Heart right ventricle (tissue), 16 donors: Measurements from ENCODE around the gene HLA-DRB1. TPM values are rescaled to one million over a fixed set of nuclear protein-coding genes. Genes with fewer than 3 reads are reported as not detected.

Experiments
- ATAC-seq, 8 donors: fragments of 200-7000 bp; cut with Tn5 transposase; one replicate each; pipeline ENCODE4 v1.9.1; 2020; ENCODE audit warnings: mild to moderate bottlenecking in 8 of 8, moderate library complexity in 8 of 8, moderate number of reproducible peaks in 1 of 8
- DNase-seq, 2 donors: peaks; one replicate each; pipeline ENCODE4 v3.0.0-alpha.2; 2020
- H3K27ac ChIP-seq, 10 donors: fragments of 200-600 bp; sonication (generic) in 2 of 10; one replicate each; pipeline versions ENCODE4 v1.5.0 to v1.8.0; 2020 to 2022; ENCODE audit warnings: mild to moderate bottlenecking in 3 of 10
- H3K27me3 ChIP-seq, 7 donors: fragments of 200-600 bp; one replicate each; pipeline ENCODE4 v1.8.0; 2021 to 2022; ENCODE audit warnings: mild to moderate bottlenecking in 2 of 7
- H3K36me3 ChIP-seq, 9 donors: fragments of 200-600 bp; sonication (generic) in 1 of 9; one replicate each; pipeline versions ENCODE4 v1.5.0 to v1.8.0; 2020 to 2022; ENCODE audit warnings: mild to moderate bottlenecking in 2 of 9
- H3K4me1 ChIP-seq, 9 donors: fragments of 200-600 bp; sonication (generic) in 1 of 9; one replicate each; pipeline versions ENCODE4 v1.5.0 to v1.8.0; 2020 to 2022; ENCODE audit warnings: mild to moderate bottlenecking in 4 of 9
- H3K4me3 ChIP-seq, 10 donors: fragments of 200-600 bp; sonication (generic) in 2 of 10; one replicate each; pipeline versions ENCODE4 v1.5.0 to v1.8.0; 2020 to 2022; ENCODE audit warnings: mild to moderate bottlenecking in 7 of 10, moderate library complexity in 2 of 10
- H3K9me3 ChIP-seq, 11 donors: fragments of 200-600 bp in 10 of 11; sonication (generic) in 2 of 11; one replicate each; pipeline versions ENCODE4 v1.5.0 to v1.8.0; 2013 to 2022; ENCODE audit warnings: mild to moderate bottlenecking in 2 of 11, control low read depth in 1 of 11, moderate library complexity in 1 of 11
- WGBS, 2 donors: extraction: QIAGEN DNeasy Blood & Tissue Kit; methylation state at CpG; one replicate each; pipeline ENCODE4 v1.1.7; 2013; ENCODE audit warnings: inconsistent platforms in 1 of 2; 5-methylcytosine and 5-hydroxymethylcytosine counted together
- intact Hi-C, 10 donors: fragments of 100-400 bp; cut with DNase I; formaldehyde crosslinking; loops; one replicate each; pipeline versions ENCODE4 v1.11.1 to v1.14.2; 2022
- polyA plus RNA-seq, 2 donors: library from polyadenylated mRNA; stranded (reverse); fragments of 200-250 nt; gene quantifications; one replicate each; pipeline ENCODE4 v1.2.3, GENCODE V29; 2013
- total RNA-seq, 10 donors: library from RNA; stranded (reverse); fragmentation: NEBNext Ultra II Directional in 3 of 10; extraction: Animal tissue kit (Norgen Biotek cat#: 25700) in 3 of 10; gene quantifications; one replicate each; pipeline versions ENCODE4 v1.2.1 to v1.2.4, GENCODE V29; 2021 to 2023
- TF ChIP-seq, protein P1 (sequence below), 9 donors: fragments of 200-600 bp; sonication (generic) in 2 of 9; IDR thresholded peaks; one replicate each; pipeline versions ENCODE4 v1.5.0 to v1.8.0; 2021 to 2022; ENCODE audit warnings: antibody characterized with exemption in 9 of 9, mild to moderate bottlenecking in 5 of 9, moderate library complexity in 1 of 9
- donor health status: Arrhythmogenic right ventricular cardiomyopathy.
- donor health status: ischemic (EF 13 %, LVEDD 7.1; RV severe dilation, severe dysfunction).
- donor health status: healthy with polysubstance abuse.
- donor health status: DM: no; HTN: yes; CAD: no.
- donor health status: DM: no; HTN: no; CAD: no.
- donor health status: ischemic (EF 25% LVEDD 6.9; RV normal size, moderate dysfunction).
- donor health status: ischemic (EF 25% LVEDD 5.7; RV mildly dilated, moderate dysfunction).
- donor health status: healthy.
- donor health status: DM: yes; HTN: yes; CAD: no.
- donor health status: Ischemic cardiomyopathy.
- donor health status: ischemic (EF 35%, LVEDD 5.7; RV mildly dilated, moderate dysfunction).
- donor health status: nonischemic (EF 11% LVEDD 7.7; RV severe dilation, severe dysfunction).
- donor health status: DM: yes; HTN: yes; CAD: no.
- donor health status: PGD.
- donor health status: ischemic (EF 29% LVEDD 5.4; RV normal size, mild dysfunction).
- donor health status: nonischemic (EF 23%, LVEDD 6.1; RV moderate dilation, normal function).

Gene HLA-DRB1
- total and polyA plus RNA-seq, 12 donors = 28.8 to 313 (median 76.4) TPM

DNA sequence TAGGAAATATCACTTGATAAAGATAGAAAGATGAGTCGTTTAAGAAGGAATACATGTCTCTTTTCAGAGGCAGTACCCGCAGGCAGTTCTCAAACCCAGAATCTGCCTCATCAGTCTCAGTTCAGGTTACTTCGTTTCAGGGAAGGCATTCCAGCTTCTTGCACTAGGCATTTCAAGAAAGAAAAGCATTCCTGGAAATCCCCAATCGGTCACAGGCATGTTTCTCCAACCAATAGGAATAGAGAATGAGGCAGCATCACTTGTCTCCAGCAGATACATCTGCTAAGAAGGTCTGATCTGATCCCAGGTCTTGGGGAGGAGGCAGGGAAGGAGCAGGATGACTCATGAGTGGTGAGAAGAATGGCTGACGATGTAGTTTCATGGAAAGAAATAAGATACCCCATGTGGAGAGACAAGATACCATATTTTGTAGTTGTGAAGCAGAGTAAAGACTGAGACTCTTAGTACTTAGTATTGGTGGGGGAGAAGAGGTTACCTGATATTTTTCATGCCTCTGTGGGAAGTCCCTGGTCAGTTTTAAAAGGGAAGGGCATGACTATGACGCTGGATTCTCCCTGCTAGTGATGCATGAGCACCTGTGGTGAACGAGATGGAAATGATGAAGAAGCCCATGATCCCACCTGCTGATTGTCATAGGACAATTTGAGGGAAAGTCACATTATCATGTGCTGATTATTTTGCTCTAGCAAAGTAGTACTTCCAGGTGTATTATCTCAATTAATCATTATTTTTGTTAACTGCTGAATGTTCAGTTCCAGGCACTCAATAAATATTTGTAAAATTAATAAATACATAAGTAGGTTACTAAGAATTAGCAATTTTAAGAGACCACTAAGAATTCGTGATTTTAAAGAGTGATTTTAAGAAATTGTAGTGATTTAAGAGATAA lies 20.3 kb upstream of the HLA-DRB1 start:
- peak; percentile 12 to 81 for DNase-seq
- Histone ChIP-seq H3K4me1 (peaks cover 0 to 13% (median 0%) of the 10 kb centered on the region in 9 donors), H3K27me3 (no peaks in the 10 kb centered on the region), H3K9me3 (no peaks in the 10 kb centered on the region), H3K4me3 (peak overlapping the region in 3 of 10 donors; percentile 9 to 28 (median 12)), H3K27ac (peak overlapping the region in 9 of 10 donors; percentile 43 to 90 (median 81)), H3K36me3 (no peaks in the 10 kb centered on the region)
- 14 to 20% methylated on average over 8 of the region's 8 CpGs for WGBS, 2 donors
- ATAC-seq = peak; percentile 88 to 100 (median 98)
- TF ChIP-seq, protein P1, sequence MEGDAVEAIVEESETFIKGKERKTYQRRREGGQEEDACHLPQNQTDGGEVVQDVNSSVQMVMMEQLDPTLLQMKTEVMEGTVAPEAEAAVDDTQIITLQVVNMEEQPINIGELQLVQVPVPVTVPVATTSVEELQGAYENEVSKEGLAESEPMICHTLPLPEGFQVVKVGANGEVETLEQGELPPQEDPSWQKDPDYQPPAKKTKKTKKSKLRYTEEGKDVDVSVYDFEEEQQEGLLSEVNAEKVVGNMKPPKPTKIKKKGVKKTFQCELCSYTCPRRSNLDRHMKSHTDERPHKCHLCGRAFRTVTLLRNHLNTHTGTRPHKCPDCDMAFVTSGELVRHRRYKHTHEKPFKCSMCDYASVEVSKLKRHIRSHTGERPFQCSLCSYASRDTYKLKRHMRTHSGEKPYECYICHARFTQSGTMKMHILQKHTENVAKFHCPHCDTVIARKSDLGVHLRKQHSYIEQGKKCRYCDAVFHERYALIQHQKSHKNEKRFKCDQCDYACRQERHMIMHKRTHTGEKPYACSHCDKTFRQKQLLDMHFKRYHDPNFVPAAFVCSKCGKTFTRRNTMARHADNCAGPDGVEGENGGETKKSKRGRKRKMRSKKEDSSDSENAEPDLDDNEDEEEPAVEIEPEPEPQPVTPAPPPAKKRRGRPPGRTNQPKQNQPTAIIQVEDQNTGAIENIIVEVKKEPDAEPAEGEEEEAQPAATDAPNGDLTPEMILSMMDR (IDR thresholded peaks at IDR 0.05) = no peak
- intact Hi-C loops = loop anchor here in 2 of 10 donors (5.0 to 10.0 kb wide), 2 partner anchors 173 to 175 kb away; partner anchors contain the start of gene HLA-DRA (in 2 of the 2)

DNA sequence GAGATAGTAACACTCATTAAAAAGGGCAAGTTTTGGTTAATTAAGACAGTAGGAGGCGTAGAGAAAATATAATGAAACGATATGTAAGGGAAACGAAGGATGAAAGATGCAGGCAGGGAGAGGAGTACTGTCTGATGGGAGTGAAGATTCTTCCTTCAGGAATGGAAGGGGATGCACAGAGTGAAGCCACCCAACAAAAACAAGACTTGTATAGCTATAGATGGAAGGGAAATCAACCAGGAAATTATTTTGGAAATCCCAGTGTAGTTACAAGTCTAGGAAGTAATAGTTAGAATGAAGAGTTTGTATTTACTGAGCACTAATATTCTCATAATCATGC lies 19.7 kb upstream of the HLA-DRB1 start:
- Histone ChIP-seq H3K27ac (peak overlapping the region in 9 of 10 donors; percentile 43 to 90 (median 81)), H3K36me3 (no peaks in the 10 kb centered on the region), H3K4me1 (peaks cover 0 to 13% (median 0%) of the 10 kb centered on the region in 9 donors), H3K27me3 (no peaks in the 10 kb centered on the region), H3K4me3 (peak overlapping the region in 2 of 10 donors; percentile 9 to 12), H3K9me3 (no peaks in the 10 kb centered on the region)
- no peak for DNase-seq
- WGBS, 2 donors = 57 to 60% methylated on average over 3 of the region's 3 CpGs
- peak in 3 of 8 donors; percentile 4 to 13 (median 9) for ATAC-seq
- intact Hi-C loops = loop anchor here in 1 of 10 donors (5.0 kb wide), 1 partner anchor 172 kb away; the partner anchor contains the start of gene HLA-DRA
- TF ChIP-seq, protein P1 (IDR thresholded peaks at IDR 0.05) = no peak

DNA sequence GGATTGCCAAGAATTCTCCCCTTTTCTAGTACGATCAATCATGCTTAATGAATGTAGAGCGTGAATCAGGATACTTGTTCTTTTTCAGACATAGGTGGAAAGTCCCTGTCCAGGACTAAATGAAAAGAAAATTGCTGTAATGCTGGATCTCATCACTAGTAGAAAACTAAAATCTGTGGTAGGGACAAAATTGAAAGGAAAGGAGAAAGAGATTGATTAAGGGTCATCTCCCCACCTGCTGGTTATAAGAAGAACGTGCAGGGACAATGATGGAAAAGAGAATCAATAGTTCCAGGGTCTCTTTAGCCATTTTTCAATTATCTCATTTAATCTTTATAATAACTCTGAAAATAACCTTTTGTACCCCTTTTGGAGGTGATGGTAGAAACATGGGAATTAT lies 18.7 kb upstream of the HLA-DRB1 start:
- Histone ChIP-seq H3K36me3 (no peaks in the 10 kb centered on the region), H3K27ac (peak overlapping the region in 6 of 10 donors; percentile 20 to 85 (median 74)), H3K4me3 (no peak overlapping the region), H3K4me1 (peaks cover 0 to 10% (median 0%) of the 10 kb centered on the region in 9 donors), H3K9me3 (no peaks in the 10 kb centered on the region), H3K27me3 (no peaks in the 10 kb centered on the region)
- TF ChIP-seq, protein P1 (IDR thresholded peaks at IDR 0.05) = peak in 2 of 9 donors; percentile 8 to 21
- intact Hi-C loops = loop anchor here in 1 of 10 donors (5.0 kb wide), 1 partner anchor 171 kb away; the partner anchor contains the start of gene HLA-DRA
- no peak for ATAC-seq
- no peak for DNase-seq
- 31 to 70% methylated on average over 3 of the region's 3 CpGs for WGBS, 2 donors

DNA sequence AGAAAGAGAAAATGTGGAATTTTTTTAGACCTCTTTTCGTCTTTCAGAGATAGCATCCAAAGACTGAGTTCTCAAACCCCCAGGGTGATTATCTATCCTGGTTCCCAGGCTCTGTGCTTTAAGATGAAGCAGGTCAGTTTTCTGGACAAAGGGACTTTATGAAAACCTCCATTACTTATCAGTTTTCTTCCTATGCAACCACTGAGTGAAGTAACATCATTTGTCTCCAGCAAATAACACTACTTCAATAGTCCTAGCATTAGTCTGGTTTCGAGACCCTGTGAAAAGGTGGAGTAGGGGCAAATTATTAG lies 18.3 kb upstream of the HLA-DRB1 start:
- ATAC-seq = no peak
- Histone ChIP-seq H3K9me3 (no peaks in the 10 kb centered on the region), H3K36me3 (no peaks in the 10 kb centered on the region), H3K27me3 (no peaks in the 10 kb centered on the region), H3K4me1 (peaks cover 0 to 12% (median 0%) of the 10 kb centered on the region in 9 donors), H3K27ac (peak overlapping the region in 5 of 10 donors; percentile 13 to 84 (median 20)), H3K4me3 (no peak overlapping the region)
- intact Hi-C loops = loop anchor here in 1 of 10 donors (5.0 kb wide), 1 partner anchor 171 kb away; the partner anchor contains the start of gene HLA-DRA
- DNase-seq = no peak
- WGBS, 2 donors = 45 to 55% methylated on average over 2 of the region's 2 CpGs
- TF ChIP-seq, protein P1 (IDR thresholded peaks at IDR 0.05) = no peak
